Measurements from ENCODE around the gene SENP5. TPM values are rescaled to one million over a fixed set of nuclear protein-coding genes. Genes with fewer than 3 reads are reported as not detected.

Gene SENP5
- total and polyA plus RNA-seq, 9 donors = 8.6 to 41.1 (median 28.5) TPM

DNA sequence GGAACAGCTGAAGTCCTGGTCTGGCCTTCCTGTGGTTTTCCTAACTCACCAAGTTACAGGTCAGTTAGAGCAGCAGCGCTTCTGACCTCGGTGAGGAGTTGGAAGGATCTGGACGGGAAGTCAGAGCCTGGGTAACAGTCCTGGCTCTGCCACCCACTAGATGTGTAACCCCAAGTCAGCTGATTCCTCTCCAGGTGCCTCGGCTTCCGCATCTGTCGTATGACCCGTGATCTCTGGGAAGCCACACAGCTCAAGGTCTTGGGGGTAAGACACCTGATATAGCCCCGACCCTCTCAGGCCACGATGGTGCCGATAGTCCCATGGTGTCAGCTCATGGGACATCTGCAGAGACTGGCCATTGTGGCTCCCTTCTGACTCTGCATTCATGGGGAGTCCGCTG lies 109.2 kb downstream of the SENP5 start:
- Histone ChIP-seq H3K36me3 (no peaks in the 10 kb centered on the region), H3K27ac (no peak overlapping the region), H3K4me3 (no peak overlapping the region), H3K9me3 (no peaks in the 10 kb centered on the region), H3K4me1 (ENCODE audit: insufficient read depth) (no peaks in the 10 kb centered on the region), H3K27me3 (no peaks in the 10 kb centered on the region)
- DNase-seq = no peak
- 69 to 78% (median 77%) methylated on average over 11 of the region's 11 CpGs for WGBS, 3 donors
- TF ChIP-seq EP300 (IDR thresholded peaks at IDR 0.05) = no peak
- no peak for TF ChIP-seq POLR2A (IDR thresholded peaks at IDR 0.05)
- TF ChIP-seq CTCF (IDR thresholded peaks at IDR 0.05) = no peak
- intact Hi-C loops (cut with DNase I) = loop anchor here in 2 of 4 donors (10.0 kb wide), 1 partner anchor 208 kb away; no protein-coding TSS in a partner anchor

DNA sequence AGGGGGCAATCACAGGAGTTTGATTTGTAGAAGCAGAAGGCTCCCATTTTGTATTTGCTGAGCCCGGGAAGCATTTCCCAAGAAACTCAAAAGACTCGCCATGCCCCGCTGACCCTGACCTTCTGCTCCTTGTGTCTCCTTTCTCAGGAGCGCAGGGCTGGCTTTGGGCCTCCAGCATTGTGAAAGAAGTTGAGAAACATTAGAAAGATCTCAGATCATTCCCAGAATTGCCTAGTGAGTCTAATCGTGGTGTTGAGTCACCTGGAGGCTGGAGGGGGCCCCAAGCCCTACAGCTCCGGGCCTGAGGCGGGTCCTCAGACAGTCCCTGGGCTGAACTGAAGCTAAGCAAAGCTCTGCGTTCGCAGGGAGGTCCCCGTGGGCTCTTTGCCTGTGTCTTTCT lies 111.8 kb downstream of the SENP5 start:
- H3K36me3 ChIP-seq = no peaks in the 10 kb centered on the region
- H3K4me1 ChIP-seq (ENCODE audit: insufficient read depth) = no peaks in the 10 kb centered on the region
- intact Hi-C loops (cut with DNase I) = loop anchor here in 2 of 4 donors (10.0 kb wide), 1 partner anchor 205 kb away; no protein-coding TSS in a partner anchor
- no peaks in the 10 kb centered on the region for H3K9me3 ChIP-seq
- WGBS, 3 donors = 71 to 72% (median 72%) methylated on average over 10 of the region's 10 CpGs
- H3K4me3 ChIP-seq = no peak overlapping the region
- no peaks in the 10 kb centered on the region for H3K27me3 ChIP-seq
- DNase-seq = peak in 2 of 5 donors; percentile 47 to 59
- H3K27ac ChIP-seq = no peak overlapping the region
- TF ChIP-seq CTCF (IDR thresholded peaks at IDR 0.05) (no peak), POLR2A (IDR thresholded peaks at IDR 0.05) (no peak), EP300 (IDR thresholded peaks at IDR 0.05) (no peak)

DNA sequence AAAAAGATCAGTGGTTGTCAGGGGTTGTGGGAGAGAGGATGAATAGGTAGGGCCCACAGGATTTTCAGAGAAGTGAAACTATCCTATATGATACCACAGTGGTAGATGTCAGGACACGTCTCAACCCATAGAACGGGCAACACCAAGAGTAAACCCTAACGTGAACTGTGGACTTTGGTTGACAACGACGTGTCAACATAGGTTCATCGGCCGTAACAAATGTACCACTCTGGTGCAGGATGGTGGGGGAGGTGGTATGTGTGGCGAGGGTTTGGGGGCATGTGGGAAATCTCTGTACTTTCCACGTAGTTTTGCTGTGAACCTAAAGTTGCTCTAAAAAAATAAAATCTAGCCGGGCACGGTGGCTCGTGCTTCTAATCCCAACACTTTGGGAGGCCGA lies 113.9 kb downstream of the SENP5 start:
- 92 to 95% (median 94%) methylated on average over 13 of the region's 13 CpGs for WGBS, 3 donors
- Histone ChIP-seq H3K27ac (no peak overlapping the region), H3K4me3 (no peak overlapping the region), H3K4me1 (ENCODE audit: insufficient read depth) (no peaks in the 10 kb centered on the region), H3K9me3 (no peaks in the 10 kb centered on the region), H3K36me3 (no peaks in the 10 kb centered on the region), H3K27me3 (no peaks in the 10 kb centered on the region)
- TF ChIP-seq POLR2A (IDR thresholded peaks at IDR 0.05) = no peak
- no peak for TF ChIP-seq CTCF (IDR thresholded peaks at IDR 0.05)
- no peak for TF ChIP-seq EP300 (IDR thresholded peaks at IDR 0.05)
- DNase-seq = peak in 1 of 5 donors; percentile 8
- intact Hi-C loops (cut with DNase I) = no loop called here

DNA sequence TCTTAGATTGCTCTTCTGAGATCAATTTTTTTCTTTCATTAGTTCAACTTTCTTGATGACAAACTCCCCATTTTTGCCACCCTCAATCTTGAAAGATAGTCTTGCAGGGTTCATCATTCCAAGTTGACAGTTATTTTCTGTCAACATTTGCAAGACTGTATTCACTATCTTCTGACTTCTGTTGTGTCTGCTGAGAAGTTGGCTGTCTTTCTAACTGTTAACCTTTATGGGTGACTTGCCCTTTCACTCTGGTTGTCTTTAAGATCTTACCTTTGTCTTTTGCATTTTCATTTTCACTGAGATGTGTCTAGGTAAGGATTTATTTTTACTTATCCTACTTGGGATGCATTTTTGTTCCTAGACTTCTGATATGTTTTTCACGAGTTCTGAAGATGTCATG lies 115.5 kb downstream of the SENP5 start:
- Histone ChIP-seq H3K36me3 (no peaks in the 10 kb centered on the region), H3K4me1 (ENCODE audit: insufficient read depth) (no peaks in the 10 kb centered on the region), H3K27me3 (no peaks in the 10 kb centered on the region), H3K4me3 (no peak overlapping the region), H3K9me3 (no peaks in the 10 kb centered on the region), H3K27ac (no peak overlapping the region)
- TF ChIP-seq CTCF (IDR thresholded peaks at IDR 0.05) (no peak), POLR2A (IDR thresholded peaks at IDR 0.05) (no peak), EP300 (IDR thresholded peaks at IDR 0.05) (no peak)
- DNase-seq = no peak
- intact Hi-C loops (cut with DNase I) = no loop called here
- 49 to 72% (median 53%) methylated on average over 1 of the region's 1 CpG for WGBS, 3 donors

Other genes starting within 250 kb of the SENP5 start
- 1 to 10 TPM in 6 of 7 donors, under 1 TPM in 1; 0.80 to 6.3 (median 3.4) TPM for gene NRROS, start 228.2 kb upstream of the SENP5 start, total RNA-seq
- gene NRROS, start 228.2 kb upstream of the SENP5 start, polyA plus RNA-seq = 1 to 10 TPM; 2.9 to 3.2 TPM
- gene CEP19, start 155.7 kb upstream of the SENP5 start, total RNA-seq = 1 to 10 TPM in 6 of 7 donors, under 1 TPM in 1; 0.83 to 2.8 (median 1.6) TPM
- gene CEP19, start 155.7 kb upstream of the SENP5 start, polyA plus RNA-seq = 1 to 10 TPM; 2.0 to 4.8 TPM
- gene PIGX, start 155.5 kb upstream of the SENP5 start, total RNA-seq = 10 to 100 TPM in 6 of 7 donors, 1 to 10 TPM in 1; 9.4 to 21.5 (median 17.8) TPM
- 10 to 100 TPM; 10.5 to 22.4 TPM for gene PIGX, start 155.5 kb upstream of the SENP5 start, polyA plus RNA-seq
- 10 to 100 TPM; 24.2 to 57.3 (median 44.2) TPM for gene PAK2, start 128.1 kb upstream of the SENP5 start, total RNA-seq
- gene PAK2, start 128.1 kb upstream of the SENP5 start, polyA plus RNA-seq = 10 to 100 TPM; 17.0 to 59.5 TPM
- gene NCBP2, start 74.6 kb downstream of the SENP5 start, total RNA-seq = 10 to 100 TPM; 17.4 to 64.7 (median 45.8) TPM
- 10 to 100 TPM; 41.6 to 53.7 TPM for gene NCBP2, start 74.6 kb downstream of the SENP5 start, polyA plus RNA-seq
- 1 to 10 TPM in 5 of 7 donors, under 1 TPM in 1, not detected in 1; 0.73 to 7.4 (median 1.5) TPM for gene PIGZ, start 100.9 kb downstream of the SENP5 start, total RNA-seq
- 1 to 10 TPM in 1 of 2 donors, under 1 TPM in 1; 0.45 to 1.8 TPM for gene PIGZ, start 100.9 kb downstream of the SENP5 start, polyA plus RNA-seq
- gene MELTF, start 161.9 kb downstream of the SENP5 start, total RNA-seq = 10 to 100 TPM in 1 of 7 donors, 1 to 10 TPM in 5, under 1 TPM in 1; 0.53 to 19.0 (median 2.5) TPM
- 1 to 10 TPM; 1.1 to 1.2 TPM for gene MELTF, start 161.9 kb downstream of the SENP5 start, polyA plus RNA-seq